Kidney (tissue), 14 donors: ENCODE results near the gene JMJD1C. TPM values are rescaled to one million over a fixed set of nuclear protein-coding genes. Genes with fewer than 3 reads are reported as not detected.

Experiments
- DNase-seq, 5 donors: peaks; one replicate each; pipeline ENCODE4 v3.0.0-alpha.2; 2013 to 2020
- FAIRE-seq: peaks from 2 replicates; lab custom pipeline; 2012; peaks lifted over from hg19 to GRCh38; lab: Jason Lieb, UNC
- H3K27ac ChIP-seq, 2 donors: one replicate each; pipeline ENCODE4 v1.7.0; 2013; ENCODE audit warnings: low read depth in 2 of 2, low read length in 2 of 2, inconsistent platforms in 1 of 2
- H3K27me3 ChIP-seq: one replicate; pipeline ENCODE4 v1.7.1; 2013; ENCODE audit warnings: low read length, inconsistent platforms; ENCODE audit not compliant: control insufficient read depth, insufficient read depth
- H3K36me3 ChIP-seq, 3 donors: one replicate each; pipeline versions ENCODE4 v1.7.0 to v1.7.1; 2013; ENCODE audit warnings: low read length in 3 of 3, control low read depth in 1 of 3, inconsistent platforms in 1 of 3; ENCODE audit not compliant: insufficient read depth in 3 of 3, control insufficient read depth in 2 of 3
- H3K4me1 ChIP-seq, 3 donors: one replicate each; pipeline versions ENCODE4 v1.7.0 to v1.7.1; 2013; ENCODE audit warnings: low read length in 3 of 3, inconsistent platforms in 1 of 3, low read depth in 1 of 3; ENCODE audit not compliant: control insufficient read depth in 2 of 3, insufficient read depth in 2 of 3
- H3K4me3 ChIP-seq, 3 donors: one replicate each; pipeline versions ENCODE4 v1.7.0 to v1.8.1; 2013; ENCODE audit warnings: low read length in 3 of 3, control low read depth in 1 of 3, inconsistent platforms in 1 of 3
- H3K9ac ChIP-seq, 3 donors: one replicate each; pipeline versions ENCODE4 v1.7.0 to v1.7.1; 2013; ENCODE audit warnings: low read length in 3 of 3, control low read depth in 1 of 3, inconsistent platforms in 1 of 3
- H3K9me3 ChIP-seq, 3 donors: one replicate each; pipeline versions ENCODE4 v1.7.0 to v1.7.1; 2013; ENCODE audit warnings: low read length in 3 of 3, control low read depth in 1 of 3, inconsistent platforms in 1 of 3; ENCODE audit not compliant: control insufficient read depth in 2 of 3, insufficient read depth in 1 of 3
- CTCF ChIP-seq: IDR thresholded peaks from 3 replicates; pipeline ENCODE4 v1.5.1; 2012; ENCODE audit warnings: mild to moderate bottlenecking, moderate library complexity, borderline replicate concordance; ENCODE audit not compliant: insufficient read depth; ENCODE audit errors: extremely low read depth
- intact Hi-C: fragments of 100-400 bp; cut with DNase I; formaldehyde crosslinking; loops from one replicate; pipeline ENCODE4 v1.11.1; 2022
- polyA plus RNA-seq: library from polyadenylated mRNA; stranded (reverse); fragments of 350-450 nt; fragmentation: Illumina TruSeq; extraction: RNeasy Lipid Tissue Mini Kit (QIAGEN cat#74804); gene quantifications from one replicate; pipeline ENCODE4 v1.2.3, GENCODE V29; 2014; ENCODE audit warnings: low read depth, low replicate concordance; ENCODE audit not compliant: insufficient read depth
- total RNA-seq: library from RNA; stranded (reverse); fragmentation: NEBNext Ultra II Directional; extraction: Animal tissue kit (Norgen Biotek cat#: 25700); gene quantifications from one replicate; pipeline ENCODE4 v1.2.1, GENCODE V29; 2021
- donor health status: control.
- donor health status: control.
- donor health status: control.
- donor health status: control.
- donor health status: control.
- donor health status: DM: yes; HTN: yes; CAD: no.
- donor health status: Normal renal cell carcinoma (clear cell type).

The JMJD1C gene
- total and polyA plus RNA-seq, 2 donors from 2014 or later, result 18.9 to 92.9 TPM

GRCh38 chr10:63224241-63224640 is 241.5 kb downstream of the JMJD1C start:
- Histone ChIP-seq H3K9me3 (no peaks in the 10 kb centered on the region), H3K4me1 (no peaks in the 10 kb centered on the region), H3K27ac (no peak overlapping the region), H3K36me3 (no peaks in the 10 kb centered on the region), H3K27me3 (no peaks in the 10 kb centered on the region), H3K4me3 (no peak overlapping the region), H3K9ac (no peak overlapping the region)
- no peak for FAIRE-seq
- peak in 2 of 5 donors; percentile 20 to 34 for DNase-seq
- TF ChIP-seq CTCF, result no peak
- intact Hi-C loops, result no loop called here

- peaks cover 0 to under 1% (median 0%) of the 10 kb centered on the region in 3 donors for H3K4me1 ChIP-seq
- H3K9me3 ChIP-seq, result no peaks in the 10 kb centered on the region
- intact Hi-C loops, result no loop called here
- H3K36me3 ChIP-seq, result no peaks in the 10 kb centered on the region
- FAIRE-seq (no peak), DNase-seq (no peak)
- no peak overlapping the region for H3K27ac ChIP-seq
- no peak overlapping the region for H3K4me3 ChIP-seq
- H3K9ac ChIP-seq, result no peak overlapping the region
- TF ChIP-seq CTCF, result no peak
- no peaks in the 10 kb centered on the region for H3K27me3 ChIP-seq
These were observed 243.8 kb downstream of the JMJD1C start for GRCh38 chr10:63221950-63222349.

GRCh38 chr10:63219749-63220148 is 246.0 kb downstream of the JMJD1C start:
- H3K9ac ChIP-seq, result no peak overlapping the region
- H3K4me1 ChIP-seq, result peaks cover 0 to 5% (median 0%) of the 10 kb centered on the region in 3 donors
- no peak for FAIRE-seq

More at GRCh38 chr10:63219749-63220148, 246.0 kb downstream of the JMJD1C start:
- no peaks in the 10 kb centered on the region for H3K27me3 ChIP-seq
- peaks cover 0 to 7% (median 0%) of the 10 kb centered on the region in 3 donors for H3K36me3 ChIP-seq
- no peak overlapping the region for H3K4me3 ChIP-seq
- no peaks in the 10 kb centered on the region for H3K9me3 ChIP-seq
- no peak for DNase-seq
- intact Hi-C loops, result no loop called here
- no peak for TF ChIP-seq CTCF
- H3K27ac ChIP-seq, result no peak overlapping the region
